AG04450 (cell line): ENCODE measurements around the gene RELN. TPM values are rescaled to one million over a fixed set of nuclear protein-coding genes. Genes with fewer than 3 reads are reported as not detected.
A peak's percentile ranks its signal among the peaks of the same experiment; 100 is the strongest.

Source experiments
- CTCF ChIA-PET: fragments of 300-600, 350-600 bp; formaldehyde crosslinking; extraction: SDS; loops from one replicate; lab custom pipeline; 2022; ENCODE audit warnings: antibody characterized with exemption, inconsistent platforms; lab: Charles Lee
- POLR2A ChIA-PET: fragments of 350-600 bp; formaldehyde crosslinking; extraction: SDS; loops from one replicate; lab custom pipeline; 2021; ENCODE audit warnings: antibody characterized with exemption, inconsistent platforms; lab: Yijun Ruan, JAX
- DNase-seq: peaks from one replicate; pipeline ENCODE4 v3.0.0-alpha.2; 2011; ENCODE audit warnings: low read depth, low spot score
- H3K27ac ChIP-seq: one replicate; pipeline ENCODE4 v1.5.1; 2012; ENCODE audit warnings: low read depth, low read length, control low read depth
- H3K27me3 ChIP-seq: one replicate; pipeline ENCODE4 v1.6.0; 2012; ENCODE audit warnings: low read length; ENCODE audit not compliant: control insufficient read depth, insufficient read depth
- H3K4me3 ChIP-seq: 2 replicates; pipeline ENCODE4 v1.5.1; 2011; ENCODE audit warnings: mild to moderate bottlenecking, low read depth, low read length, control low read depth
- H3K9me3 ChIP-seq: 2 replicates; pipeline ENCODE4 v1.5.1; 2012; ENCODE audit warnings: low read length; ENCODE audit not compliant: control insufficient read depth, insufficient read depth
- CTCF ChIP-seq: IDR thresholded peaks from 2 replicates; pipeline ENCODE4 v1.5.1; 2011; ENCODE audit warnings: low read depth, low read length, control low read depth, inconsistent platforms
- polyA plus RNA-seq: library from polyadenylated mRNA; depleted of rRNA; stranded (reverse); fragments of >200 nt; gene quantifications from 2 replicates; pipeline ENCODE4 v1.2.3, GENCODE V29; 2011

The RELN gene
- polyA plus RNA-seq, 1 experiment: 7.6 TPM

GRCh38 chr7:103637094-103637493 lies 352.4 kb downstream of the RELN start:
- H3K27ac ChIP-seq: no peak overlapping the region
- no peak overlapping the region for H3K4me3 ChIP-seq
- peak; percentile 81 for DNase-seq
- POLR2A ChIA-PET: no interaction called here
- no peak for TF ChIP-seq CTCF
- no peaks in the 10 kb centered on the region for H3K27me3 ChIP-seq
- H3K9me3 ChIP-seq: no peaks in the 10 kb centered on the region
- CTCF ChIA-PET: no interaction called here

GRCh38 chr7:103636153-103636552 lies 353.3 kb downstream of the RELN start:
- no peak overlapping the region for H3K27ac ChIP-seq
- no peak for TF ChIP-seq CTCF
- H3K9me3 ChIP-seq: no peaks in the 10 kb centered on the region
- H3K27me3 ChIP-seq: no peaks in the 10 kb centered on the region
- CTCF ChIA-PET: no interaction called here
- no peak for DNase-seq
- POLR2A ChIA-PET: no interaction called here
- no peak overlapping the region for H3K4me3 ChIP-seq

- no peak for TF ChIP-seq CTCF
- Histone ChIP-seq H3K9me3 (no peaks in the 10 kb centered on the region), H3K27me3 (no peaks in the 10 kb centered on the region), H3K27ac (no peak overlapping the region), H3K4me3 (no peak overlapping the region)
- POLR2A ChIA-PET: no interaction called here
- CTCF ChIA-PET: interaction anchor here (1.2 kb wide), 1 partner anchor 599 kb away, joined by 3 read pairs; no protein-coding TSS in a partner anchor
- no peak for DNase-seq
Observed at GRCh38 chr7:103632972-103633371, 356.5 kb downstream of the RELN start.

- H3K27ac ChIP-seq: no peak overlapping the region
- DNase-seq: no peak
- H3K27me3 ChIP-seq: no peaks in the 10 kb centered on the region
- no peak overlapping the region for H3K4me3 ChIP-seq
- CTCF ChIA-PET: no interaction called here
- no peaks in the 10 kb centered on the region for H3K9me3 ChIP-seq
- POLR2A ChIA-PET: no interaction called here
- no peak for TF ChIP-seq CTCF
Observed at GRCh38 chr7:103632005-103632639, 357.3 kb downstream of the RELN start.

- TF ChIP-seq CTCF: no peak
- H3K27me3 ChIP-seq: no peaks in the 10 kb centered on the region
- no peak overlapping the region for H3K27ac ChIP-seq
- H3K9me3 ChIP-seq: no peaks in the 10 kb centered on the region
- ChIA-PET CTCF (interaction anchor here (0.6 kb wide), 1 partner anchor 10 kb away, joined by 5 read pairs; no protein-coding TSS in a partner anchor), POLR2A (no interaction called here)
- no peak for DNase-seq
- H3K4me3 ChIP-seq: no peak overlapping the region
Observed at GRCh38 chr7:103630318-103630717, 359.1 kb downstream of the RELN start.
